DMS53 treated with DMSO at 0.1 percent for 48 hours (cell line): ENCODE results near the gene FBXW8.

Experiments
- DNase-seq: peaks from one replicate; lab custom pipeline; 2025; ENCODE audit not compliant: unreplicated experiment; lab: John Stamatoyannopoulos, UW

FBXW8 gene

DNA sequence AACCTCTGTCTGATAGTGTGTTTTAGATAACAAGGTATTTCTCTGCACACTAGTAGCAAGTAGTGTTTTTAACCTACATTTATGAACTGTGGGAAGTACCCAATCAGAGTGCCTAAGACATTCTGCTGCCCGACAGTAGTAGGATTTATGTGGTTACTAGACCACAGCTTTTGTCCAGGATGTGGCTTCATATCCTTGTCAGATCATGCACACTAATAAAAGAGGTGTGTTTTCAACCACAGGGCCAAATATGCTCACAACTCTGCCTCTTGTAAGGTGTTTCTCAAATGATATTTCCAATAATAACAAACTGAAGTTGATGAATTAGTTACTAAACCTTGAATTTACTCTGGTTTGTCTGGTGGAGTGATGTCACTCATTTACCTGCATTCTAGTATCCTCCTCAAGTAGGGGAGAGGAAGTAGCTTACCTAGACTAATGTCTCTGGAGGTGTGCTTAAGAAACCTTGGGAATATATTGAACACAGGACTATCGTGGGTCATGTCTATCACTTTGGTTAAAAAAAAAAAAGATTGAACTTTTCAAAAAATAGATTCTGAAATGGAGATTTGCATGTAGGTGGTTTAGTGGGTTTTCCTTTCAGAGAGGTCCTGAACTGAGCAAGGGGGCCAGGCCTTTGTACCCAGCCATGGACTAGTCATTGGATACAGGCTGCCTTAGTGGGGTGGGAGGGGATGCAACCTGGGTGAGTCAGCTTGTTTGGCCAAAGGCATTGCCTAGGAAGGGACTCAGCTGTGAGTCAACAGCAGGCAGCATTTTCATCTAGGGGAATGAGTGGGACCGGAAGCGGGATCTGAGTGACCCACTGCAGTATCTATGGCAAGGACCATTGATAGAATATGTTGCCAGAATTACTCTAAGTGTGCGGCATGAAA, 14.1 kb downstream of the FBXW8 start:
- no peak for DNase-seq

DNA sequence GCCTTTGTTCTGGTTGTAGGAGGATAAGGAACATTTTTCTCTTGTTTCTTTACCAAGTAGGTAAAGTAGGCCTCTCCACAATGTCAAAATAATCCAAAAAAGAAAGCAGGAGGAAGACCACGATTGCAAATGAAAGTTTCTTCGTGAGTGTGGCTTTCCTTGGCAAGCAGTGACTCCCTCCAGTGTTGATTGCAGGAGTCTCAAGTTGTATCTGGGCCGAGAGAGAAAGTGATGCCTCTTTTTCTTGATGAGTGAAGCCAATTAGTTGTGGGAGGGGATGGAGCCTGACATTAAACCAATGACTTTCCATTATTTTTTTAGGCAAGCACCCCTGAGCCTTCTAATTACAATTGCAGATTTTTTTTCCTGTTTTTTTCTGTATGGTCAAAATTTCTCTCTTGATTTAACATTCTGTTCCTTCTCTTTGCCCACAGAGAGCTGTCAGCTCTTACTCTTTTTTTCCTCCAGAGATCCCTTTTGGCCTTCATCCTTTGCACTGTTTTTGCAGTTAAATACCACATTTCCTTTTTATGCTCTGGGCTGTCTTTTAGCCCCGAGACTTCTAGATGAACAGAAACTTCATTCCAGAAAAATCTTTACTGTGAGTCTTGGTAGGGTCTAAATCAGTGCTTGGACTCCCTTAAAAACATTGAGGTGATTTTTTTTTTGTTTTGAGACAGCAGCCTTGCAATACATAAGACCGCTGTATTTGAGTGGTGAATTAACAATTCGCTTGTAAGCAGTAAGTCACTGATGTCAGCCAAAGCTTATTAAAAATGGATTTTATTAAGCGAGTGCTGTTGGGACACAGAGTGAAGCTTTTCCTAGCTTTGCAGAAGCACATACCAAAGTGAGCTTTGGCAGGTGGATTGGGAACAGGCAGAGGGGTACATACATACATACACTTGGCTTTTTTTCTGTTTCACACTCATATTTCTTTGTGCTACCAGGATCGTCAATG, 15.8 kb downstream of the FBXW8 start:
- no peak for DNase-seq

- DNase-seq: no peak
Observed at GRCh38 chr12:116927244-116927940, 16.6 kb downstream of the FBXW8 start.

DNA sequence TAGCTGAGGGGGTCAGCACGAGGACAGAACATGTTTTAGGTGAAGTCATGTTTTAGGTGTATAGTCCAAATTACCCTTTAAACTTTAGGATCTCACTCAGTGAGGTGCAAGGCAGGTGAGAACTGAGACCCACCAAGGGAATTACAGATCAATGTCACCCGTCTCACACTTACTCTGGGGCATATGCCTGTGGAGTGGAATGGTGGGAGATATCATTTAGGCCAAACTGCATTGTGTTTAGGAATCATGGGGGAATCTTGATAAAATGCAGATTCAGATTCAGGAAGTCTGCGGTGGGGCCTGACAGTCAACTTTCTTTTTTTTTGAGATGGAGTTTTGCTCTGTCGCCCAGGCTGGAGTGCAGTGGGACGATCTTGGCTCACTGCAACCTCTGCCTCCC, 17.8 kb downstream of the FBXW8 start:
- no peak for DNase-seq

DNA sequence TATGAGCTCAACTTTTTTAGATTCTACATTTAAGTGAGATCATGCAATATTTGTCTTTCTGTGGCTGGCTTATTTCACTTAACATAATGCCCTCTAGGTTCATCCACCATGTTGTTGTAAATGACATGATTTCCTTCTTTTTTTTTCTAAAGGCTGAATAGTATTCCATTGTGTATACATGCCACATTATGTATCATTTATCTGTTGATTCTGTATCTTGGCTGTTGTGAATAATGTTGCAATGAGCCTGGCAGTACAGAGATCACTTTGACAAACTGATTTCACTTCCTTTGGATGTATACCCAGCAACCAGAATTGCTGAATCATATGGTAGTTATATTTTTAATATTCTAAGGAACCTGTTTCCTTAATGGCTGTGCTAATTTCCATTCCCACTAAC, 19.1 kb downstream of the FBXW8 start:
- no peak for DNase-seq

- DNase-seq: no peak
Observed at GRCh38 chr12:116931665-116932064, 20.9 kb downstream of the FBXW8 start.

GRCh38 chr12:116933091-116933490, 22.3 kb downstream of the FBXW8 start:
- no peak for DNase-seq

- DNase-seq: no peak
Observed at GRCh38 chr12:116933512-116934246, 22.9 kb downstream of the FBXW8 start.

GRCh38 chr12:116934908-116935705, 24.4 kb downstream of the FBXW8 start:
- DNase-seq: no peak

GRCh38 chr12:116937640-116938039, 26.9 kb downstream of the FBXW8 start:
- no peak for DNase-seq

DNA sequence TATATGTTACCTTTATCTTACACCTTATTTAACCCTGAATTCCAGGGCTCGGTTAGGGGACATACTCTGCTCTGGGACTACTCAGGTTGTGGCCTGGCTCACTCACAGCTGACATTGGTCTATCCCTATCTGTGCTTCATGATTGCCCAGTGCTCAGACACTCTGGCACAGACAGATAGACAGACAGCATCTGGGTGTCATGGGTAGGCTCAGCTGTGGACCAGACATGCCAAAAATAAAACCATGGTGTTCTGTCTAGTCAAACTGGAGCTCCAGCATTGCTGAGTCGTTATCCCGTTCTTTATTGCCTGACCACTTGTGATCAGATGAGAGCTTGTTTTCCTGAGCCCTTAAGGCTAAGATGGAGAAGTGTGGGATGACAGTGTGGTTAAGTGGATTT, 29.0 kb downstream of the FBXW8 start:
- no peak for DNase-seq

DNA sequence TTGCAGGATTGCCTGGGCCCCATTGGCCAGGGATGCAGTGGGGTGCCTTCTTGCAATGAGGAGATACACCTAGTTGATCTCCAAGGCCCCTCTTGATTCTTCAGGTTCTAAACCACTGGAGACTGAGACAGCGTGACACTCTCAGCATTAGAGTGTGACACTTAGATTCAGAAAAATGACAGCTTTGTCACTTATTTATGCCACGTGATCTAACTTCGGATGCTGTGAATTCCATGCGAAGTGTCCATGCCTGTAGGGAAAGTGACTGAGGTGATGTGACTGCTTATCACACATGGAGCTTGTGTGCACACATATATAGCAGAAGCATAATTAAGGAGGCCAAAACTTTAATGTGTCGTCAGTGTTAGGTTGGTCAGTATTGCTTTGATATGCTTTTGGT, 30.4 kb downstream of the FBXW8 start:
- DNase-seq: no peak

- no peak for DNase-seq
Observed at GRCh38 chr12:116943419-116944372, 32.9 kb downstream of the FBXW8 start.

GRCh38 chr12:116945886-116946550, 35.3 kb downstream of the FBXW8 start:
- DNase-seq: no peak

DNA sequence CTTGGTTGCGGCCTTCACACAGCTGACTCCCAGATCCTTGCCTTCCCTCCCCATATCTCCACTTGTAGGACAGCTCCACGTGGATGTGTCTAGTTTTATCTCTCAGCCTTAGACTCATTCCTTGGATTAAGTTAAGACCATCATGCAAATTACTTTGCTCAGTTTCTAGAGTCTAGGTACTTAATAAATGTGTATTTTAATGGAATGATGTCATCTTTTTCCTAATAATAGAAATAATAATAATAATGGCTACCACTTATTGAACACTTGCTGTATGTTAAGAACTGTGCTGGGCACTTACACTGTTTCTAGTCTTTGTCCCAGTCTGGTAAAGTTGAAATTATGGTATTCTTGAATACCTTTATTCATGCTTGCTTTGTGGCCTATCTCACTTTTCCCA, 37.5 kb downstream of the FBXW8 start:
- no peak for DNase-seq

- DNase-seq: no peak
Observed at GRCh38 chr12:116950628-116951325, 40.0 kb downstream of the FBXW8 start.

- DNase-seq: no peak
Observed at GRCh38 chr12:116954710-116955381, 44.1 kb downstream of the FBXW8 start.
